Measurements from ENCODE around the gene SLC22A17. TPM values are rescaled to one million over a fixed set of nuclear protein-coding genes. Genes with fewer than 3 reads are reported as not detected.

SLC22A17 gene
- total and polyA plus RNA-seq, 2 of the 8 experiments (the other 6 are each of a cell fraction or from before 2014, with no cell fraction given): 43.0 to 49.0 TPM

DNA sequence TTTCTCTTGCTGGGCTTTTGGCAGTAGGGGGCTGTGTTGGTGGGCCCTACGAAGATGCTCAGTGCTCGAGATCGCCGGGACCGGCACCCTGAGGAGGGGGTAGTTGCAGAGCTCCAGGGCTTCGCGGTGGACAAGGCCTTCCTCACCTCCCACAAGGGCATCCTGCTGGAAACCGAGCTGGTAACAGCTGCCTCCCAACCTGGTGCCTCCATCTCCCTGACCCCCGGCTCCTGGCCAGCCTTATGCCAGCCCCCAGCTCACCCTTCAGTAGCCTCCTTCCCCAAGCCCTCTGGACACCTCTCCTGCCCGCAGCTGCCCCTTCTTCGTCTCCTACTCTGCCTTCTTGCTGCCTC is 24.5 kb upstream of the SLC22A17 start:
- DNase-seq (ENCODE audit: low read depth in 1 of 2, low spot score in 2 of 2): no peak
- H4K20me1 ChIP-seq (replicated peaks in 1 of 2; ENCODE audit: control insufficient read depth in 1 of 2, insufficient read depth in 2 of 2, low read length in 2 of 2): no peaks in the 10 kb centered on the region
- H2BK5ac ChIP-seq (ENCODE audit: low read depth, low read length): no peak overlapping the region
- H3K9ac ChIP-seq (replicated peaks in 1 of 4; ENCODE audit: extremely low read depth in 1 of 4, low read depth in 3 of 4, low read length in 3 of 4): no peak overlapping the region
- peaks cover 0 to 23% (median 11%) of the 10 kb centered on the region in 4 experiments; a peak in 6 of 7 replicates for H3K27me3 ChIP-seq (replicated peaks in 1 of 4; ENCODE audit: control insufficient read depth in 3 of 4, extremely low read depth in 1 of 4, insufficient read depth in 3 of 4, low read length in 3 of 4)
- H3K14ac ChIP-seq (ENCODE audit: insufficient read length): no peak overlapping the region
- 72% methylated on average over 11 of the region's 11 CpGs; no CpG with 5 or more reads in 1 of the 2 experiments for WGBS, 2 experiments (ENCODE audit: extremely low coverage in 1 of 2, insufficient coverage in 1 of 2, insufficient read length in 1 of 2, insufficient replicate concordance in 2 of 2, low coverage in 1 of 2, low lambda C conversion rate in 2 of 2, missing lambda C conversion rate in 1 of 2)
- no peak overlapping the region; the same call in 1 of the 2 replicates for H4K8ac ChIP-seq (ENCODE audit: extremely low read depth, insufficient read depth, low read length)
- no peak overlapping the region for H2BK20ac ChIP-seq (ENCODE audit: low read length)
- H3K4me3 ChIP-seq (ENCODE audit: extremely low read depth in 1 of 4, insufficient read depth in 2 of 4, low read depth in 3 of 4, low read length in 4 of 4): no peak overlapping the region
- ChIA-PET CTCF (ENCODE audit: partially characterized antibody) (interaction anchor here (1.1 to 15.0 kb wide), 17 partner anchors 11 to 276 kb away, joined by 3 to 333 read pairs (median 5); partner anchors contain the start of genes EFS and SLC22A17), POLR2A (ENCODE audit: partially characterized antibody) (interaction anchor here (0.6 to 3.3 kb wide), 5 partner anchors 11 to 55 kb away, joined by 3 to 19 read pairs (median 10); partner anchors contain the start of gene PABPN1)
- no peak overlapping the region for H3K23ac ChIP-seq (ENCODE audit: insufficient read length)
- peak overlapping the region in 1 of 2 experiments; percentile 5; a peak in 1 of 4 replicates for H3K4me2 ChIP-seq (ENCODE audit: insufficient read depth in 1 of 2, low read depth in 2 of 2, low read length in 2 of 2)
- H3K4me1 ChIP-seq (replicated peaks in 1 of 4; ENCODE audit: control insufficient read depth in 3 of 4, insufficient read depth in 4 of 4, low read length in 3 of 4): peaks cover 0 to 12% (median 4%) of the 10 kb centered on the region in 4 experiments; a peak in 3 of 7 replicates
- no peaks in the 10 kb centered on the region for H3K9me3 ChIP-seq (ENCODE audit: insufficient read depth in 2 of 2, low read depth in 1 of 2, low read length in 1 of 2)
- no peak overlapping the region for H2BK15ac ChIP-seq (ENCODE audit: low read length)
- H3K36me3 ChIP-seq (ENCODE audit: control insufficient read depth in 2 of 4, insufficient read depth in 4 of 4, low read length in 3 of 4): no peaks in the 10 kb centered on the region
- no peak overlapping the region for H2AK5ac ChIP-seq (ENCODE audit: low read depth, low read length)
- no peak overlapping the region for H3K4ac ChIP-seq (replicated peaks; ENCODE audit: insufficient read length, low read depth, low read length)
- FAIRE-seq: no peak
- H3K56ac ChIP-seq (replicated peaks; ENCODE audit: insufficient read length, low read depth, low read length): no peak overlapping the region
- no peaks in the 10 kb centered on the region for H3K79me2 ChIP-seq (ENCODE audit: control insufficient read depth in 1 of 2, insufficient read depth in 2 of 2, low read length in 2 of 2)
- H2BK12ac ChIP-seq (ENCODE audit: low read depth, low read length): no peak overlapping the region
- no peaks in the 10 kb centered on the region for H3K23me2 ChIP-seq (ENCODE audit: low read depth, low read length)
- no peak overlapping the region for H4K5ac ChIP-seq (ENCODE audit: insufficient read length, low read depth, low read length)
- no peak overlapping the region for H2AFZ ChIP-seq (ENCODE audit: low read length)
- H4K91ac ChIP-seq (replicated peaks; ENCODE audit: insufficient read length, low read length): no peak overlapping the region
- H3K27ac ChIP-seq (ENCODE audit: low read depth, low read length): no peak overlapping the region
- H2BK120ac ChIP-seq (replicated peaks; ENCODE audit: low read depth, low read length): no peak overlapping the region
- H3K18ac ChIP-seq (ENCODE audit: extremely low read depth, low read length): no peak overlapping the region
- H3K79me1 ChIP-seq (ENCODE audit: low read depth, low read length): no peaks in the 10 kb centered on the region
- TF ChIP-seq RXRA (IDR thresholded peaks at IDR 0.05; ENCODE audit: insufficient read depth, low read depth, low read length): no peak
- no peak for TF ChIP-seq RNF2 (IDR thresholded peaks at IDR 0.05; ENCODE audit: borderline replicate concordance, low read depth, low read length, missing control alignments, poor library complexity, severe bottlenecking)
- no peak for TF ChIP-seq CHD1 (IDR thresholded peaks at IDR 0.05; ENCODE audit: low read depth, low read length)
- TF ChIP-seq BACH1 (IDR thresholded peaks at IDR 0.05; ENCODE audit: low read length): no peak
- no peak for TF ChIP-seq ATF3 (IDR thresholded peaks at IDR 0.05; ENCODE audit: insufficient read depth, low read depth, low read length)
- TF ChIP-seq EP300 (IDR thresholded peaks at IDR 0.05; ENCODE audit: borderline replicate concordance in 1 of 2, low read depth in 2 of 2, low read length in 2 of 2): no peak
- no peak for TF ChIP-seq JUND (IDR thresholded peaks at IDR 0.05; ENCODE audit: low read length)
- no peak for TF ChIP-seq HDAC6 (IDR thresholded peaks at IDR 0.05; ENCODE audit: low read depth, low read length)

Measured in H1 (cell line).